ENCODE data around the gene CCDC122.

Gene CCDC122

DNA sequence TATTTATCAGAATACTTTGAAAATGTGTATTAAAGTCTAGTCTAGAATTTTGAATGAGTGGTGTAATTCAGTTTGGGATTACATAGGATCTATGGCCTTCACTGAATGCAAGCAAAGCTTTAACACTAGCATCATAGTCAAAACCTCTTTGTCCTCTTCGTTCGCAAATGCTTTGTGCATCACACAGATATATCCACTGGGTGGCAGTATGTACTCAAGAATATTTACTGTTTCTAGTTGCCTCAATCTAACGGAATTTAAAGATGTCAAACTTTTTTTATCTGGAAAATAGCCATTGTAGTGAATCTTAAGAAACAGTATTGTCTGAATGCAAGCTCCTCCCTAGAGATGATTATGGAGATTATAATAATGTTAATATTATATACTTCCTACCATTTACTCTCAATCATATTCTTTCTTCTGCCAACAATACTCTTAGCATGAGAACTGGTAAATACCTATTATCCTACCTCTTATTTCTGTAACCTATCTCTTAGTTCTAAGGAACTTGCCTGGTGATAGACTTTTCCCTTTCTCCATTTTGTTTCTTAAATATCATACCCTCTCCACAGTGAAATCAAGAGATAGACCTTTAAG lies 26.0 kb upstream of the CCDC122 start:
- no peaks in the 10 kb centered on the region for H3K36me3 ChIP-seq (ENCODE audit: control insufficient read depth, insufficient read depth, low read length)
- H3K27me3 ChIP-seq (replicated peaks; ENCODE audit: control insufficient read depth, insufficient read depth, low read length), result no peaks in the 10 kb centered on the region; the same call in 1 of the 2 replicates
- H3K4me3 ChIP-seq (replicated peaks; ENCODE audit: low read depth, low read length), result no peak overlapping the region
- peak; percentile 54 for TF ChIP-seq CTCF (IDR thresholded peaks at IDR 0.05; ENCODE audit: insufficient read depth, low read length, poor library complexity, severe bottlenecking)
- DNase-seq (ENCODE audit: extremely low read depth, insufficient read length), result no peak

DNA sequence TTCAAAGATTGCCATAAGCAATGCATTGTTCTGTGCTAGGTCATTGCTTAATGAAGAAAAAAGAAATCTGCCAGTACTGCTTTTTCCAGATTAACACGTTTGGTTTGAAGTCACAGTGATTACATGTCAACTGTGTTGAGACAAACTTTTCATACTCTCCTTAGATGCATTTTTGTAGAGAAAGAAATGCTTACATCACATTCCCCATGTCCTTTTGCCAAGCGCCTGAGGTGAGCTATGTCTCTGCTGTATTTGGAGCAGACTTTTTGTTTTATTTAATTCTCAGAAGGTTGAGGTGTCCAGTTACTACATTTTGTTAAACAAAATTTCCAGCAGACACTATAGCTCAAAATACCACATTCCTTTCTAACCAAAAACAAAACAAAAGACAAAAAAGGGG lies 16.4 kb upstream of the CCDC122 start:
- H3K36me3 ChIP-seq (ENCODE audit: control insufficient read depth, insufficient read depth, low read length), result no peaks in the 10 kb centered on the region

DNA sequence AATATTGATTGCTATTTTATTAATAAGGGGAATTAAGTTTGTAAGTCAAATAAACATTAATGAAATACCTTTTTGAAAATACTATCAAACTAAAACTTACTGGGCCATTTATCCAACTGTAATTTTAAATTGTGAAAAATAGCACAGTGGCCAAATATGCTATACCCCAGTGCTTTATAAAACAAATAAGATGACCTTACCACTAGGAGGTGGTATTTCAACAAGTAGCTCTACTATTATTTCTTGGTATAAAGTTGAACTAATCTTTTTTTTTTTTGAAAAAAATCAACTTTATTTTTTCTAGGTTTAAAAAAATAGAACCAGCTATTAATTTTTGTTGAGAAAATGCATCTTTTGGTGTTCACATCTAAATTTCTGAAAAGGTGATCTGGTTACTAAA lies 14.9 kb upstream of the CCDC122 start:
- H3K4me3 ChIP-seq (replicated peaks; ENCODE audit: low read depth, low read length), result no peak overlapping the region
- peak; percentile 24 for TF ChIP-seq CTCF (IDR thresholded peaks at IDR 0.05; ENCODE audit: insufficient read depth, low read length, poor library complexity, severe bottlenecking)
- H3K27me3 ChIP-seq (replicated peaks; ENCODE audit: control insufficient read depth, insufficient read depth, low read length), result no peaks in the 10 kb centered on the region
- no peak for DNase-seq (ENCODE audit: extremely low read depth, insufficient read length)
- no peaks in the 10 kb centered on the region; the same call in 1 of the 2 replicates for H3K36me3 ChIP-seq (ENCODE audit: control insufficient read depth, insufficient read depth, low read length)

More for the DNA sequence above, 16.4 kb upstream of the CCDC122 start:
- H3K4me3 ChIP-seq (replicated peaks; ENCODE audit: low read depth, low read length), result no peak overlapping the region
- no peak for TF ChIP-seq CTCF (IDR thresholded peaks at IDR 0.05; ENCODE audit: insufficient read depth, low read length, poor library complexity, severe bottlenecking)
- no peak for DNase-seq (ENCODE audit: extremely low read depth, insufficient read length)
- no peaks in the 10 kb centered on the region for H3K27me3 ChIP-seq (replicated peaks; ENCODE audit: control insufficient read depth, insufficient read depth, low read length)

GRCh38 chr13:43884222-43884621 lies 4.7 kb upstream of the CCDC122 start:
- H3K36me3 ChIP-seq (ENCODE audit: control insufficient read depth, insufficient read depth, low read length), result no peaks in the 10 kb centered on the region

GRCh38 chr13:43883631-43884030 lies 4.1 kb upstream of the CCDC122 start:
- no peak for TF ChIP-seq CTCF (IDR thresholded peaks at IDR 0.05; ENCODE audit: insufficient read depth, low read length, poor library complexity, severe bottlenecking)
- H3K27me3 ChIP-seq (replicated peaks; ENCODE audit: control insufficient read depth, insufficient read depth, low read length), result no peaks in the 10 kb centered on the region
- no peak overlapping the region for H3K4me3 ChIP-seq (replicated peaks; ENCODE audit: low read depth, low read length)
- no peak for DNase-seq (ENCODE audit: extremely low read depth, insufficient read length)
- no peaks in the 10 kb centered on the region for H3K36me3 ChIP-seq (ENCODE audit: control insufficient read depth, insufficient read depth, low read length)

More at GRCh38 chr13:43884222-43884621, 4.7 kb upstream of the CCDC122 start:
- no peak for DNase-seq (ENCODE audit: extremely low read depth, insufficient read length)
- no peak for TF ChIP-seq CTCF (IDR thresholded peaks at IDR 0.05; ENCODE audit: insufficient read depth, low read length, poor library complexity, severe bottlenecking)
- Histone ChIP-seq H3K27me3 (replicated peaks; ENCODE audit: control insufficient read depth, insufficient read depth, low read length) (no peaks in the 10 kb centered on the region), H3K4me3 (replicated peaks; ENCODE audit: low read depth, low read length) (no peak overlapping the region)

DNA sequence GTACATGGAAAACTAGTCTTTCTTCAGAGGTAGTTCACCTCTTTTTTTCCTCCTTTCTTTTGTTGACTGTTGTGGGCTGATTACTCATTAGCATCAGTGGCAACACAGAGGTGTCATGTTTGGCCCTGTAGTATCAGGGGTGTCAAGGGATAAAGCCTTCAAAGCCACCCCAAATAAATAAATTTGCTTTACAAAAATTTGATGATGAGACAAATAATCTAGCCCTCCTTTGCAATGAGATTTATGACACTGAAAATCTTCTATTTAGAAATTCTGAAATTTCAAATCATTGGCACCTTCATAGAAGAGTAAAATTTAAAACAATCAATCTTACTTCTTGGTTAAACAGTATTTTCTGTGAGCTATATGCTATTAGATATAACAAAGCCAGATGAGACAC lies 2.0 kb upstream of the CCDC122 start:
- H3K27me3 ChIP-seq (replicated peaks; ENCODE audit: control insufficient read depth, insufficient read depth, low read length), result no peaks in the 10 kb centered on the region
- no peak for TF ChIP-seq CTCF (IDR thresholded peaks at IDR 0.05; ENCODE audit: insufficient read depth, low read length, poor library complexity, severe bottlenecking)
- DNase-seq (ENCODE audit: extremely low read depth, insufficient read length), result no peak
- H3K4me3 ChIP-seq (replicated peaks; ENCODE audit: low read depth, low read length), result no peak overlapping the region
- H3K36me3 ChIP-seq (ENCODE audit: control insufficient read depth, insufficient read depth, low read length), result no peaks in the 10 kb centered on the region

Measured in GM06990 (cell line).